Kasumi-1 (cell line): ENCODE results near the gene AR.

ENCODE experiments used
- DNase-seq, 2 experiments: peaks; one replicate each; lab custom pipeline; 2025; lab: John Stamatoyannopoulos, UW

Gene AR

GRCh38 chrX:67724359-67725110, 180.7 kb downstream of the AR start:
- DNase-seq = no peak

DNA sequence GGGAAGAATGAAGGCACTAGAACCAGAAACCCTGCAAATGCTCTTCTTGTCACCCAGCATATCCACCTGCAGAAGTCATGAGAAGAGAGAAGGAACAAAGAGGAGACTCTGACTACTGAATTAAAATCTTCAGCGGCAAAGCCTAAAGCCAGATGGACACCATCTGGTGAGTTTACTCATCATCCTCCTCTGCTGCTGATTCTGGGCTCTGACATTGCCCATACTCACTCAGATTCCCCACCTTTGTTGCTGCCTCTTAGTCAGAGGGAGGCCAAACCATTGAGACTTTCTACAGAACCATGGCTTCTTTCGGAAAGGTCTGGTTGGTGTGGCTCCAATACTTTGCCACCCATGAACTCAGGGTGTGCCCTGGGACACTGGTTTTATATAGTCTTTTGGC, 181.7 kb downstream of the AR start:
- no peak for DNase-seq

- peak; percentile 41 to 65 for DNase-seq
Measured at GRCh38 chrX:67726018-67726417, 182.2 kb downstream of the AR start.

DNA sequence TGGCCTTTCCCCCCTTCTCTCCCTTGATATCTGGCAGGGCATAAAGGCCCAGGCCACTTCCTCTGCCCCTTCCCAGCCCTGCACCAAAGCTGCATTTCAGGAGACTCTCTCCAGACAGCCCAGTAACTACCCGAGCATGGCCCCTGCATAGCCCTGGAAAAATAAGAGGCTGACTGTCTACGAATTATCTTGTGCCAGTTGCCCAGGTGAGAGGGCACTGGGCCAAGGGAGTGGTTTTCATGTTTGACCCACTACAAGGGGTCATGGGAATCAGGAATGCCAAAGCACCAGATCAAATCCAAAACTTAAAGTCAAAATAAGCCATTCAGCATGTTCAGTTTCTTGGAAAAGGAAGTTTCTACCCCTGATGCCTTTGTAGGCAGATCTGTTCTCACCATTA, 183.8 kb downstream of the AR start:
- no peak for DNase-seq

GRCh38 chrX:67730296-67730695, 186.5 kb downstream of the AR start:
- DNase-seq = no peak

GRCh38 chrX:67731061-67731460, 187.2 kb downstream of the AR start:
- no peak for DNase-seq

DNA sequence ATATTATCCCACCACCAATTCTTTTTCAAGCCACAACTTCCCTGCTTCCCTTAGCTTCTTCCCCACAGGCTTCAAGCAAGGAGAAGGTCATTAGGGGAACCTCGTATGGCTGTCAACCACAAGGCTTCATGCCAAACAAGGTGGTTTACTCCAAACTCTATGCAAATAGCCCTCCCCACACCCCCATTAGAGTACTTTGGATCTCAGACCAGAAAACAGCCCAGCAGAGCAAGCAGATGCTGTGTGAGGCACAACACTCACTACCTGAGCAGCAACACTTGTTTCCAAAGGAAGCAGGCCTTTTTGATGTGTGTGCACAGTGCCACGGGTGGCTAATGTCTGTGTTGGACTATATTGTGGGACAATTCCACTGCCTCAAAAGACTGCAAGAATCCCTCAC, 189.0 kb downstream of the AR start:
- no peak for DNase-seq

- DNase-seq = peak; percentile 64 to 74
Measured at GRCh38 chrX:67734111-67734753, 190.4 kb downstream of the AR start.

GRCh38 chrX:67749536-67749935, 205.7 kb downstream of the AR start:
- no peak for DNase-seq

GRCh38 chrX:67750694-67751093, 206.9 kb downstream of the AR start:
- DNase-seq = no peak

GRCh38 chrX:67759018-67759417, 215.2 kb downstream of the AR start:
- DNase-seq = no peak

DNA sequence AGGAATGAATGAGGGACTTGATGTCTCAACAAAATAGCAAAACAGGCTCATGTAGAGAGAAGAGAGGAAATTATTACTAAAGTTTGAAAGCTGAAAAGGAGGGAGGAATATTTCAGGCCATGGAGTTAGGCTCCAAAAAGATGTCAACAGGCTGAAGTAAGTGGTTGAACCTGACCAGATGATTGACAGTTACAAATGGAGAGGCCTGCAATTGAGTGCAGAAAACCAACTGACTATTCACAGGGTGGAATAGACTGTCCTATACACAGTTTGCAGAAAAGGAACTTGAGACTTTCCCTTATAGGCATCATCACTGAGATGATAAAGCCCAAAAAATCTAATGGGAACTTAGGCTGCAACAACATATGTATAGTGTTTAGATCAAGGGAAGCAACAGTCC, 233.3 kb downstream of the AR start:
- no peak for DNase-seq

DNA sequence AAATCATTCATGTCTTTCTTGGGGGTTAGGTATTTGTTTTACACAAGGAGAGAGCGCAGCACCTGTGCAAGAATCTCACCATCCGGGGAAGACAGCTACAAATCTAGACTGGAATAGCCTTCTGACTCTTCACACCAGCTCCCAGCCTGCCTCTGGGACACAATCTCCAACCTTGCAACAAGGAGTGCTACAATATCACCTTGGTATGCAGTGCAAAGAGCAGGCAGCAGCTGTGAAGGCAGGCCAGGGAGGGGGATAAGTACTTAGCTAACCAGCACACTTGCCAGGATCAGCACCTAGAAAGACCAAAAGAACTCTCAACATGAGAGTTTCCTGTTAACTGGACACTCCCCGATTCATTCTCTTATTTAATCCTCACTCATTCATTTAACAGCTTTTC, 235.3 kb downstream of the AR start:
- DNase-seq = no peak
